ENCODE data around the gene MSMB.

The MSMB gene

GRCh38 chr10:46077731-46078413 lies 31.8 kb upstream of the MSMB start:
- H3K4me3 ChIP-seq (ENCODE audit: low read length), result no peak overlapping the region
- TF ChIP-seq CTCF (conservative IDR thresholded peaks at IDR 0.05; ENCODE audit: low read depth, low read length), result no peak
- no peak for DNase-seq (ENCODE audit: low read depth)

- DNase-seq (ENCODE audit: low read depth), result no peak
- H3K4me3 ChIP-seq (ENCODE audit: low read length), result no peak overlapping the region
- TF ChIP-seq CTCF (conservative IDR thresholded peaks at IDR 0.05; ENCODE audit: low read depth, low read length), result no peak
These were observed 31.1 kb upstream of the MSMB start for GRCh38 chr10:46077141-46077554.

GRCh38 chr10:46075869-46076268 lies 29.8 kb upstream of the MSMB start:
- H3K4me3 ChIP-seq (ENCODE audit: low read length), result no peak overlapping the region
- no peak for DNase-seq (ENCODE audit: low read depth)
- TF ChIP-seq CTCF (conservative IDR thresholded peaks at IDR 0.05; ENCODE audit: low read depth, low read length), result no peak

- no peak for TF ChIP-seq CTCF (conservative IDR thresholded peaks at IDR 0.05; ENCODE audit: low read depth, low read length)
- no peak overlapping the region for H3K4me3 ChIP-seq (ENCODE audit: low read length)
- no peak for DNase-seq (ENCODE audit: low read depth)
These were observed 28.3 kb upstream of the MSMB start for GRCh38 chr10:46074196-46074946.

- no peak for DNase-seq (ENCODE audit: low read depth)
- H3K4me3 ChIP-seq (ENCODE audit: low read length), result no peak overlapping the region
- no peak for TF ChIP-seq CTCF (conservative IDR thresholded peaks at IDR 0.05; ENCODE audit: low read depth, low read length)
These were observed 27.5 kb upstream of the MSMB start for GRCh38 chr10:46073564-46073963.

GRCh38 chr10:46070749-46071148 lies 24.7 kb upstream of the MSMB start:
- TF ChIP-seq CTCF (conservative IDR thresholded peaks at IDR 0.05; ENCODE audit: low read depth, low read length), result no peak
- H3K4me3 ChIP-seq (ENCODE audit: low read length), result no peak overlapping the region
- no peak for DNase-seq (ENCODE audit: low read depth)
